HepG2 (cell line): ENCODE data around the gene CHST6. TPM values are rescaled to one million over a fixed set of nuclear protein-coding genes. Genes with fewer than 3 reads are reported as not detected.

Experiments used
- BORCS8-MEF2B ChIP-seq: sonication (generic); formaldehyde crosslinking; IDR thresholded peaks from 2 replicates; pipeline ENCODE4 v1.8.0; 2022; ENCODE audit warnings: mild to moderate bottlenecking, missing genetic modification reagents
- FOXK1 ChIP-seq: sonication (generic); formaldehyde crosslinking; IDR thresholded peaks from 2 replicates; pipeline ENCODE4 v1.4.0; 2020; ENCODE audit warnings: low read depth, missing genetic modification reagents, borderline replicate concordance
- HES4 ChIP-seq: sonication (generic); formaldehyde crosslinking; IDR thresholded peaks from 2 replicates; pipeline ENCODE4 v1.9.0; 2021; ENCODE audit warnings: mild to moderate bottlenecking, missing genetic modification reagents, borderline replicate concordance
- KDM1A ChIP-seq: IDR thresholded peaks from 2 replicates; pipeline ENCODE4 v1.6.1; 2016; ENCODE audit warnings: missing compliant biosample characterization
- LCORL ChIP-seq, 2 experiments: fragments of 450-650 bp in 1 of 2; sonication (generic) in 1 of 2; formaldehyde crosslinking in 1 of 2; IDR thresholded peaks; 2 replicates each; pipeline versions ENCODE4 v1.5.0 to v1.6.1; 2017 to 2020; ENCODE audit warnings: antibody characterized with exemption in 1 of 2, missing genetic modification reagents in 1 of 2
- MEIS2 ChIP-seq: sonication (generic); formaldehyde crosslinking; IDR thresholded peaks from 2 replicates; pipeline ENCODE4 v1.9.0; 2021; ENCODE audit warnings: mild to moderate bottlenecking, missing genetic modification reagents
- MIER3 ChIP-seq: IDR thresholded peaks from 2 replicates; pipeline ENCODE4 v1.6.1; 2016; ENCODE audit warnings: missing compliant biosample characterization, borderline replicate concordance
- NFATC3 ChIP-seq: sonication (generic); formaldehyde crosslinking; IDR thresholded peaks from 2 replicates; pipeline ENCODE4 v1.5.1; 2020; ENCODE audit warnings: mild to moderate bottlenecking, missing genetic modification reagents
- NFE2L1 ChIP-seq: sonication (generic); formaldehyde crosslinking; IDR thresholded peaks from 2 replicates; pipeline ENCODE4 v1.4.0; 2020; ENCODE audit warnings: missing genetic modification reagents, mild to moderate bottlenecking, borderline replicate concordance
- NFKB2 ChIP-seq: sonication (generic); formaldehyde crosslinking; IDR thresholded peaks from 2 replicates; pipeline ENCODE4 v1.4.0; 2020; ENCODE audit warnings: missing genetic modification reagents, borderline replicate concordance
- RFX5 ChIP-seq: IDR thresholded peaks from 2 replicates; pipeline ENCODE4 v1.6.1; 2011; ENCODE audit warnings: low read depth, low read length, improper control_type of control experiment
- SMARCC2 ChIP-seq: fragments of 450-650 bp; IDR thresholded peaks from 2 replicates; pipeline ENCODE4 v1.6.1; 2017; ENCODE audit warnings: antibody characterized with exemption, mild to moderate bottlenecking
- TEAD2 ChIP-seq: sonication (generic); formaldehyde crosslinking; IDR thresholded peaks from 2 replicates; pipeline ENCODE4 v1.9.0; 2021; ENCODE audit warnings: missing genetic modification reagents
- THYN1 ChIP-seq: sonication (generic); formaldehyde crosslinking; IDR thresholded peaks from 2 replicates; pipeline ENCODE4 v1.8.1; 2023; ENCODE audit warnings: low read depth, mild to moderate bottlenecking, moderate library complexity, missing genetic modification reagents, borderline replicate concordance
- USF2 ChIP-seq, 2 experiments: sonication (generic) in 1 of 2; formaldehyde crosslinking in 1 of 2; IDR thresholded peaks; 2 replicates each; pipeline versions ENCODE4 v1.5.1 to v1.6.1; 2011 to 2020; ENCODE audit warnings: borderline replicate concordance in 1 of 2, low read depth in 1 of 2, low read length in 1 of 2, mild to moderate bottlenecking in 1 of 2, missing genetic modification reagents in 1 of 2, moderate library complexity in 1 of 2
- ZNF225 ChIP-seq: sonication (generic); formaldehyde crosslinking; IDR thresholded peaks from 2 replicates; pipeline ENCODE4 v1.4.0; 2020; ENCODE audit warnings: mild to moderate bottlenecking, missing genetic modification reagents
- ZNF230 ChIP-seq: sonication (generic); formaldehyde crosslinking; IDR thresholded peaks from 2 replicates; pipeline ENCODE4 v1.4.0; 2020; ENCODE audit warnings: mild to moderate bottlenecking, missing genetic modification reagents
- ZNF512 ChIP-seq: sonication (generic); formaldehyde crosslinking; IDR thresholded peaks from 2 replicates; pipeline ENCODE4 v1.4.0; 2020; ENCODE audit warnings: mild to moderate bottlenecking, missing genetic modification reagents
- ZNF710 ChIP-seq: sonication (generic); formaldehyde crosslinking; IDR thresholded peaks from 2 replicates; pipeline ENCODE4 v1.5.0; 2020; ENCODE audit warnings: mild to moderate bottlenecking, missing genetic modification reagents, borderline replicate concordance
- ZNF724P ChIP-seq: sonication (generic); formaldehyde crosslinking; IDR thresholded peaks from 2 replicates; pipeline ENCODE4 v1.8.0; 2022; ENCODE audit warnings: missing genetic modification reagents, borderline replicate concordance
- polyA plus RNA-seq, 8 experiments: library from polyadenylated mRNA; depleted of rRNA in 3 of 8; stranded (reverse) in 7 of 8; unstranded in 1 of 8; fragments of >200 nt; fragmentation: Illumina TruSeq in 4 of 8; extraction: Trizol in 4 of 8; gene quantifications; 2 replicates each; pipeline versions ENCODE4 v1.2.1 to v1.2.3, GENCODE V29; 2011 to 2016; ENCODE audit warnings: low read depth in 4 of 8, missing spikeins in 1 of 8, mixed read lengths in 1 of 8; ENCODE audit not compliant: insufficient read depth in 1 of 8
- total RNA-seq, 5 experiments: library from RNA; depleted of rRNA; stranded (reverse); fragments of >200 nt; fragmentation: Illumina TruSeq; extraction: Trizol; gene quantifications; 2 replicates each; pipeline ENCODE4 v1.2.3, GENCODE V29; 2016; ENCODE audit warnings: low read depth in 1 of 5
- TF ChIP-seq, protein P1 (sequence below): sonication (generic); formaldehyde crosslinking; IDR thresholded peaks from 2 replicates; pipeline ENCODE4 v1.8.1; 2022; ENCODE audit warnings: mild to moderate bottlenecking, missing genetic modification reagents

The CHST6 gene
- total and polyA plus RNA-seq, 2 of the 13 experiments (the other 11 are each of a cell fraction or from before 2014, with no cell fraction given), result 0.18 to 0.91 TPM

DNA sequence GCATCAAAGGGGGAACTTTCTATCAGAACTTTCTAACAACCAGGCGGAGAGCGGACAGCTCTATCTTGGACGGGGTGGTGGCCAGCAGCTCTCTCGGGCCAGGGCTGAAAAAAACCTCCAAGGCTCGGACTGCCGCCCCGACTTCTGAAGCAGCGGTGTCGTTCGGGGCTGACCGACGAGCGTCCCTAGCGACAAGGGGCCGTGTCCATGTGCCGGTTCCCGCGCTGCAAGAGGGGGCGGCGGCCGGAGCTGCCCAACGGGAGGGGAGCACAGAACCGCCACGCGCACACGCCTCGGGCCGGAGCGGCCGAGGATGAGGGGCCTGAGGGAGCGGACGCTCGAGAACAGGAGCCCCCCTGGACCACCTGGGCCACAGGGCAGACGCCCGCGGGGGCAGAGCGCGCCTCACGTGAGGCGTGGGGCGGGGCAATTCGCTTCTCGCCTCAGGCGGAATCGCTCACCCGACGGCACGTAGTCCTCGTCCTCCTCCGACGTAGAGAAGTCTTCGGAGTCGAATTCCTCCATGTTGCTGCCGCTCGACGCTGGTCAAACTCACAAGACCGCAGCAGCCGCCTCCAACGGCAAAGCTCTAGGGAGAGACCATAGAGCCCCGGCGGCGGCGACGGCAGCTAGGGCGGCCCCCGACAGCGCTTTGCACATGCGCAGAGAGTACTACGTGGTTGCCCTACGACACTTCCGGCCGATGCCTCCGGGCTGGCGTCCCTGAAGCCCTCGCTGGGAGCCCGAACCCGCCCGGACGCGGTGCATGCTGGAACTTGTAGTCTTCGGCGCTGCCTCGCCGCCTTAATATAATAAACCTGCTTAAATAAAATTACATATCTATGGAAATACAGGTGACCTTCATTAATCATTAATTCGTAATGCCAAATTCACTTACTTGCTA is 62.2 kb downstream of the CHST6 start, which contains the start of gene CFDP1 (continued):
- TF ChIP-seq ZNF225 (CRISPR knock-in tag) (peak; percentile 78; the same call in 1 of the 2 replicates), KDM1A (peak; percentile 48; the same call in 1 of the 2 replicates), NFKB2 (CRISPR knock-in tag) (peak; percentile 93; the same call in 1 of the 2 replicates), ZNF710 (0 out of 2 replicates have a peak, but pooled peaks have one; percentile 73), NFE2L1 (CRISPR knock-in tag) (peak; percentile 81), LCORL (IDR thresholded peaks at IDR 0.05) (no peak), LCORL (CRISPR knock-in tag; IDR thresholded peaks at IDR 0.05) (peak; percentile 55; the same call in 1 of the 2 replicates), HES4 (peak; percentile 98), FOXK1 (CRISPR knock-in tag) (peak; percentile 17; the same call in 1 of the 2 replicates), THYN1 (peak; percentile 98; the same call in 1 of the 2 replicates), SMARCC2 (no peak), BORCS8-MEF2B (CRISPR knock-in tag) (peak; percentile 97), ZNF512 (CRISPR knock-in tag) (no peak; the same call in 1 of the 2 replicates), ZNF230 (CRISPR knock-in tag) (peak; percentile 99), USF2 (IDR thresholded peaks at IDR 0.05; ENCODE audit: low read depth, low read length) (peak; percentile 53; the same call in 1 of the 2 replicates), USF2 (CRISPR knock-in tag; IDR thresholded peaks at IDR 0.05; ENCODE audit: borderline replicate concordance) (peak; percentile 59; the same call in 1 of the 2 replicates), NFATC3 (CRISPR knock-in tag) (no peak; the same call in none of the 2 replicates), MIER3 (CRISPR knock-in tag) (peak; percentile 24), TEAD2 (CRISPR knock-in tag) (peak; percentile 91), ZNF724P (CRISPR knock-in tag) (peak; percentile 69; the same call in 1 of the 2 replicates), MEIS2 (CRISPR knock-in tag) (peak; percentile 76; the same call in 1 of the 2 replicates), RFX5 (no peak)
- TF ChIP-seq, protein P1, sequence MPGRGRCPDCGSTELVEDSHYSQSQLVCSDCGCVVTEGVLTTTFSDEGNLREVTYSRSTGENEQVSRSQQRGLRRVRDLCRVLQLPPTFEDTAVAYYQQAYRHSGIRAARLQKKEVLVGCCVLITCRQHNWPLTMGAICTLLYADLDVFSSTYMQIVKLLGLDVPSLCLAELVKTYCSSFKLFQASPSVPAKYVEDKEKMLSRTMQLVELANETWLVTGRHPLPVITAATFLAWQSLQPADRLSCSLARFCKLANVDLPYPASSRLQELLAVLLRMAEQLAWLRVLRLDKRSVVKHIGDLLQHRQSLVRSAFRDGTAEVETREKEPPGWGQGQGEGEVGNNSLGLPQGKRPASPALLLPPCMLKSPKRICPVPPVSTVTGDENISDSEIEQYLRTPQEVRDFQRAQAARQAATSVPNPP (CRISPR knock-in tag), result peak; percentile 99
